Activated CD8-positive, alpha-beta T cell treated with anti-CD3 and anti-CD28 coated beads for 36 hours (primary cell): ENCODE measurements around the gene CD1B. TPM values are rescaled to one million over a fixed set of nuclear protein-coding genes. Genes with fewer than 3 reads are reported as not detected.
"Not testable (repeated sequence)": the region's sequence is repeated elsewhere in the genome, so short reads cannot be mapped to it uniquely, and the experiment has no call there.

Experiments used
- ATAC-seq: fragments of 200-7000 bp; cut with Tn5 transposase; one replicate; pipeline ENCODE4 v1.10.0; 2021; ENCODE audit warnings: mild to moderate bottlenecking, moderate library complexity
- CTCF ChIA-PET: fragments of 350-600 bp; sonication (Branson Sonifier 250); formaldehyde crosslinking; loops from one replicate; lab custom pipeline; 2021; ENCODE audit warnings: antibody characterized with exemption; lab: Charles Lee
- POLR2A ChIA-PET: fragments of 350-600 bp; sonication (Branson Sonifier 250); formaldehyde crosslinking; loops from one replicate; lab custom pipeline; 2021; ENCODE audit warnings: antibody characterized with exemption; lab: Charles Lee
- DNase-seq: peaks from one replicate; pipeline ENCODE4 v3.0.0-alpha.2; 2020
- H3K27ac Mint-ChIP-seq: one replicate; pipeline ENCODE4 v1.8.0; 2021; ENCODE audit warnings: mild to moderate bottlenecking, mixed read lengths
- H3K27me3 Mint-ChIP-seq: one replicate; pipeline ENCODE4 v1.8.0; 2021; ENCODE audit warnings: mixed read lengths
- H3K36me3 Mint-ChIP-seq: one replicate; pipeline ENCODE4 v1.8.0; 2021; ENCODE audit warnings: low read depth, mixed read lengths
- H3K4me1 Mint-ChIP-seq: one replicate; pipeline ENCODE4 v1.8.0; 2021; ENCODE audit warnings: low read depth, mixed read lengths
- H3K4me3 Mint-ChIP-seq: one replicate; pipeline ENCODE4 v1.8.0; 2021; ENCODE audit warnings: mild to moderate bottlenecking, moderate library complexity, mixed read lengths
- H3K9me3 Mint-ChIP-seq: one replicate; pipeline ENCODE4 v1.8.0; 2021; ENCODE audit warnings: mixed read lengths
- intact Hi-C: fragments of 100-400 bp; cut with micrococcal nuclease; formaldehyde crosslinking; loops from one replicate; pipeline ENCODE4 v1.10.0; 2022
- total RNA-seq, 2 experiments: library from RNA; stranded (reverse); gene quantifications; one replicate each; pipeline ENCODE4 v1.2.3, GENCODE V29; 2021
- TF ChIP-seq, protein P1 (sequence below): fragments of 200-600 bp; IDR thresholded peaks from one replicate; pipeline ENCODE4 v1.8.0; 2022; ENCODE audit warnings: antibody characterized with exemption, mild to moderate bottlenecking

The CD1B gene
- total RNA-seq, 2 experiments from 2014 or later: not detected

DNA sequence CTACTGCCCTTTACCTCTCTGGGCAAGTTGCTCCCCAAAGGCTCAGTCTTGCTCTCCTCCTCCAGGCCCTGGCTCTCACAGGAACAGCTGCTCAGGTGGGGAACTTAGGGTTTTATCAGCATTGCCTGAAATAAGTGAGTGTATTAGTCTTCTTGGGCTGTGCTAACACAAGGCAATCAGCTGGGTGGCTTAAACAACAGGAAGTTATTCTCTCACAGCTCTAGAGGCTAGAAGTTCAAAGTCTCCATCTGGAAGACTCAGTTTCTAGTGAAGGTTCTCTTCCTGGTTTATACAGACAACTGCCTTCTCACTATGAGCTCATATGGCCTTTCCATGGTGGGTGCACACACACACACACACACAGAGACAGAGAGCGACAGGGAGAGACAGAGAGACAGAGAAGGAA is 44.4 kb downstream of the CD1B start:
- no peak overlapping the region for H3K4me3 Mint-ChIP-seq
- intact Hi-C loops: no loop called here
- DNase-seq (no peak), ATAC-seq (no peak)
- H3K27ac Mint-ChIP-seq: peak overlapping the region; percentile 2
- H3K4me1 Mint-ChIP-seq: peaks cover 19% of the 10 kb centered on the region
- H3K36me3 Mint-ChIP-seq: no peaks in the 10 kb centered on the region
- POLR2A ChIA-PET: no interaction called here
- H3K9me3 Mint-ChIP-seq: no peaks in the 10 kb centered on the region
- peaks cover 15% of the 10 kb centered on the region for H3K27me3 Mint-ChIP-seq
- TF ChIP-seq, protein P1, sequence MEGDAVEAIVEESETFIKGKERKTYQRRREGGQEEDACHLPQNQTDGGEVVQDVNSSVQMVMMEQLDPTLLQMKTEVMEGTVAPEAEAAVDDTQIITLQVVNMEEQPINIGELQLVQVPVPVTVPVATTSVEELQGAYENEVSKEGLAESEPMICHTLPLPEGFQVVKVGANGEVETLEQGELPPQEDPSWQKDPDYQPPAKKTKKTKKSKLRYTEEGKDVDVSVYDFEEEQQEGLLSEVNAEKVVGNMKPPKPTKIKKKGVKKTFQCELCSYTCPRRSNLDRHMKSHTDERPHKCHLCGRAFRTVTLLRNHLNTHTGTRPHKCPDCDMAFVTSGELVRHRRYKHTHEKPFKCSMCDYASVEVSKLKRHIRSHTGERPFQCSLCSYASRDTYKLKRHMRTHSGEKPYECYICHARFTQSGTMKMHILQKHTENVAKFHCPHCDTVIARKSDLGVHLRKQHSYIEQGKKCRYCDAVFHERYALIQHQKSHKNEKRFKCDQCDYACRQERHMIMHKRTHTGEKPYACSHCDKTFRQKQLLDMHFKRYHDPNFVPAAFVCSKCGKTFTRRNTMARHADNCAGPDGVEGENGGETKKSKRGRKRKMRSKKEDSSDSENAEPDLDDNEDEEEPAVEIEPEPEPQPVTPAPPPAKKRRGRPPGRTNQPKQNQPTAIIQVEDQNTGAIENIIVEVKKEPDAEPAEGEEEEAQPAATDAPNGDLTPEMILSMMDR: no peak
- CTCF ChIA-PET: no interaction called here

DNA sequence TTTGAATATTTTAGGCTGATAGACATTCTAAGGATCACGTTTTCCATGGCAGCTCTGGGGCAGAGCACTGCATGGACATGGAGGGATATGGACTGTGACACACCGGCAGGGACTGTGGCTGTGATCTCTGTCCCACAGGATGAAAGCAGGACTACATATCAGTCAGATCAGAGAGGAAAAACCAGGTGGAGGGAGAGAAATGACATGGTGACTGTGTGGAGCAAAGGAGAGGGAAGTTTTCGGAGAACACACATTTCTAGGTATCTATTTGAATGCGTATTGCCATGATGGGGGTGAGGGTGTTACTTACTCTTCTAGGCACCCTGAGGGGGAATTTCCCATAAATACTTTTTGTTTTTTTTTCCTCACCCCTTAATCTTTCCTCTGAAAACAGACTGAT is 44.8 kb downstream of the CD1B start:
- ATAC-seq: no peak
- H3K4me1 Mint-ChIP-seq: peaks cover 19% of the 10 kb centered on the region
- CTCF ChIA-PET: no interaction called here
- H3K27ac Mint-ChIP-seq: peak overlapping the region; percentile 7
- TF ChIP-seq, protein P1: no peak
- H3K36me3 Mint-ChIP-seq: peaks cover 2% of the 10 kb centered on the region
- intact Hi-C loops: no loop called here
- no peak overlapping the region for H3K4me3 Mint-ChIP-seq
- H3K27me3 Mint-ChIP-seq: peaks cover 20% of the 10 kb centered on the region
- no peak for DNase-seq
- POLR2A ChIA-PET: interaction anchor here (1.1 kb wide), 1 partner anchor 791 kb away, joined by 3 read pairs; no protein-coding TSS in a partner anchor
- peaks cover 4% of the 10 kb centered on the region for H3K9me3 Mint-ChIP-seq

DNA sequence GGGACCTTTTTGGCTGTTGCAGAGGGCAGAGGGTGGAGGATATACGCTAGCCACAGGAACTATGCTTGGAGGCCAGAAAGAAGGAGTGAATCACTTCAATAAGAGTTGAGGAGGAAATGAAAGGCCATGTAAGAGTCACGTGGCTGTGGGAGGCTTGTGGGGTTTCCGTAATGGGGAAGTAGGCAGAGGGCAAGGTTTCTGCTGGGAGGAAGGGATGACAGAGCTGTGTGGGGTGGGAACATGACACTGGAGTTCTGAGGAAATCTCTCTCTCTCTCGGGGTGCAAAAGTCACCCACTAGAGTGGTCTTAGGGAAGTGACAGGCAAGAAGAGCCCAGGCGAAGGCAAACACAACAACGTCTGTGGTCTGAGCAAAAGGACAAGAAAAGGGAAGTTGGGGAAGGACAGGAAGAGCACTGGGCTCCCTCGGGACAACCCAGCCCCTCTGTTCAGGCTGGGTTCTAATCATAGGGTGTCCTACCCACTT is 45.5 kb downstream of the CD1B start:
- ChIA-PET POLR2A (interaction anchor here (1.1 kb wide), 1 partner anchor 792 kb away, joined by 3 read pairs; no protein-coding TSS in a partner anchor), CTCF (no interaction called here)
- intact Hi-C loops: no loop called here
- peak overlapping the region; percentile 9 for H3K4me3 Mint-ChIP-seq
- ATAC-seq (peak; percentile 70), DNase-seq (peak; percentile 52)
- peaks cover 21% of the 10 kb centered on the region for H3K27me3 Mint-ChIP-seq
- peak overlapping the region; percentile 73 for H3K27ac Mint-ChIP-seq
- H3K36me3 Mint-ChIP-seq: peaks cover 3% of the 10 kb centered on the region
- H3K4me1 Mint-ChIP-seq: peaks cover 19% of the 10 kb centered on the region
- peaks cover 8% of the 10 kb centered on the region for H3K9me3 Mint-ChIP-seq
- TF ChIP-seq, protein P1: no peak

DNA sequence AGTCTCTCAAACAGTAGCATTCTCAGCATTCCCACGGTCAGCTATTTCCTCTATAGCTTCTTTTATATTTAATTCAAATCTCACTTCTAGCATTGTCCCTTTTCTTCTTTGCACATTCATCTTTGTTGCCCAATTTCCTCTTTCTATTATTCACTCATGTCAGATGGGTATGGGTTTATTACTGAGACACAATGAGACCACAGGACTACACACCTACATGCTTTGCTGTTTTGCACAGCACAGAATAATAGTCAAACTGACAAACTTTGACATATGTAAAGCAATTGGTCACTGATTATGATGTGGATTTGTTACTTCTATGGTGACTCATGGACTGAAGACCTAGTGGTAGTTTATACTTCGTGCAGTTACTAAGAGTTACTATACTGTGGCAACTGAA is 47.4 kb downstream of the CD1B start:
- ChIA-PET POLR2A (no interaction called here), CTCF (interaction anchor here (1.2 kb wide), 1 partner anchor 80 kb away, joined by 5 read pairs; no protein-coding TSS in a partner anchor)
- peak; percentile 53 for ATAC-seq
- peaks cover 21% of the 10 kb centered on the region for H3K27me3 Mint-ChIP-seq
- H3K36me3 Mint-ChIP-seq: peaks cover 3% of the 10 kb centered on the region
- H3K4me1 Mint-ChIP-seq: peaks cover 19% of the 10 kb centered on the region
- no peak overlapping the region for H3K4me3 Mint-ChIP-seq
- no peak overlapping the region for H3K27ac Mint-ChIP-seq
- intact Hi-C loops: no loop called here
- TF ChIP-seq, protein P1: no peak
- H3K9me3 Mint-ChIP-seq: peaks cover 15% of the 10 kb centered on the region
- DNase-seq: no peak

DNA sequence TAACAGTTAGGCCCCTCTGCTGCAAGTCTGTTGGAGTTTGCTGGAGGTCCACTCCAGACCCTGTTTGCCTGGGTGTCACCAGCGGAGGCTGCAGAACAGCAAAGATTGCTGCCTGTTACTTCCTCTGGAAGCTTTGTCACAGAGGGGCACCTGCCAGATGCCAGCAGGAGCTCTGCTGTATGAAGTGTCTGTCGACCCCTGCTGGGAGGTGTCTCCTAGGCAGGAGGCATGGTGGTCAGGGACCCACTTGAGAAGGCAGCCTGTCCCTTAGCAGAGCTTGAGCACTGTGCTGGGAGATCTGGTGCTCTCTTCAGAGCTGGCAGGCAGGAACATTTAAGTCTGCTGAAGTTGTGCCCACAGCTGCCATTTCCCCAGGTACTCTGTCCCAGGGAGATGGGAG is 48.9 kb downstream of the CD1B start:
- H3K4me3 Mint-ChIP-seq, CTCF ChIA-PET, H3K27ac Mint-ChIP-seq, ATAC-seq, POLR2A ChIA-PET, H3K36me3 Mint-ChIP-seq, intact Hi-C loops, DNase-seq: not testable (repeated sequence)
- Mint-ChIP-seq H3K4me1 (peaks cover 19% of the 10 kb centered on the region), H3K9me3 (peaks cover 17% of the 10 kb centered on the region), H3K27me3 (peaks cover 19% of the 10 kb centered on the region)

Other genes with a start within 250 kb of the CD1B start
- not detected for gene CD1D, start 150.6 kb downstream of the CD1B start, total RNA-seq
- under 1 TPM in 1 of 2 experiments, not detected in 1; 0.16 TPM for gene CD1A, start 77.1 kb downstream of the CD1B start, total RNA-seq
- gene CD1C, start 41.6 kb downstream of the CD1B start, total RNA-seq: under 1 TPM; 0.25 to 0.65 TPM
- gene CD1E, start 22.4 kb upstream of the CD1B start, total RNA-seq: not detected
- not detected for gene OR10T2, start 67.9 kb upstream of the CD1B start, total RNA-seq
- gene OR10K2, start 94.7 kb upstream of the CD1B start, total RNA-seq: not detected
- not detected for gene OR10K1, start 130.3 kb upstream of the CD1B start, total RNA-seq
- gene OR10R2, start 140.7 kb upstream of the CD1B start, total RNA-seq: not detected
- gene OR6Y1, start 222.9 kb upstream of the CD1B start, total RNA-seq: not detected
- not detected for gene OR6P1, start 239.0 kb upstream of the CD1B start, total RNA-seq
- not detected for gene OR10X1, start 248.4 kb upstream of the CD1B start, total RNA-seq